HepG2 (cell line): ENCODE results near the gene ZMYND8. TPM values are rescaled to one million over a fixed set of nuclear protein-coding genes. Genes with fewer than 3 reads are reported as not detected.

Experiments used
- ARHGAP35 ChIP-seq: sonication (generic); formaldehyde crosslinking; IDR thresholded peaks from 2 replicates; pipeline ENCODE4 v1.9.0; 2022; ENCODE audit warnings: mild to moderate bottlenecking, inconsistent platforms, moderate library complexity, missing genetic modification reagents, borderline replicate concordance
- ETS1 ChIP-seq: sonication (generic); formaldehyde crosslinking; IDR thresholded peaks from 2 replicates; pipeline ENCODE4 v1.4.0; 2020; ENCODE audit warnings: missing genetic modification reagents
- KLF6 ChIP-seq: IDR thresholded peaks from 2 replicates; pipeline ENCODE4 v1.8.0; 2016; ENCODE audit warnings: missing biosample characterization, missing genetic modification reagents
- MIER3 ChIP-seq: IDR thresholded peaks from 2 replicates; pipeline ENCODE4 v1.6.1; 2016; ENCODE audit warnings: missing compliant biosample characterization, borderline replicate concordance
- MTERF4 ChIP-seq: sonication (generic); formaldehyde crosslinking; IDR thresholded peaks from 2 replicates; pipeline ENCODE4 v1.8.0; 2023; ENCODE audit warnings: mild to moderate bottlenecking, missing genetic modification reagents
- NR2F1 ChIP-seq, 2 experiments: fragments of 450-650 bp in 1 of 2; formaldehyde crosslinking in 1 of 2; IDR thresholded peaks; 2 replicates each; pipeline versions ENCODE4 v1.5.0 to v1.6.1; 2016 to 2020; ENCODE audit warnings: mild to moderate bottlenecking in 1 of 2, missing compliant biosample characterization in 1 of 2, missing genetic modification reagents in 1 of 2, moderate library complexity in 1 of 2
- PAWR ChIP-seq: sonication (generic); formaldehyde crosslinking; IDR thresholded peaks from 2 replicates; pipeline ENCODE4 v1.4.0; 2020; ENCODE audit warnings: missing genetic modification reagents, mild to moderate bottlenecking, borderline replicate concordance
- PRDM4 ChIP-seq: sonication (generic); formaldehyde crosslinking; IDR thresholded peaks from 2 replicates; pipeline ENCODE4 v1.9.0; 2021; ENCODE audit warnings: missing genetic modification reagents, borderline replicate concordance
- RBFOX2 ChIP-seq: fragments of 200-400 bp; formaldehyde crosslinking; IDR thresholded peaks from 2 replicates; pipeline ENCODE4 v1.6.1; 2017; ENCODE audit warnings: low read depth, mild to moderate bottlenecking, low read length
- SOX6 ChIP-seq, 2 experiments: fragments of 450-650 bp in 1 of 2; sonication (generic) in 1 of 2; formaldehyde crosslinking in 1 of 2; IDR thresholded peaks; 2 replicates each; pipeline versions ENCODE4 v1.4.0 to v1.6.1; 2017 to 2020; ENCODE audit warnings: antibody characterized with exemption in 1 of 2, mild to moderate bottlenecking in 1 of 2, missing genetic modification reagents in 1 of 2
- SUZ12 ChIP-seq: fragments of 150-350 bp; IDR thresholded peaks from 2 replicates; pipeline ENCODE4 v1.6.1; 2014; ENCODE audit warnings: low read depth, low read length
- ZBTB1 ChIP-seq: sonication (generic); formaldehyde crosslinking; IDR thresholded peaks from 2 replicates; pipeline ENCODE4 v1.4.0; 2020; ENCODE audit warnings: missing genetic modification reagents, borderline replicate concordance
- ZBTB7B ChIP-seq: sonication (generic); formaldehyde crosslinking; IDR thresholded peaks from 2 replicates; pipeline ENCODE4 v1.4.0; 2020; ENCODE audit warnings: missing genetic modification reagents
- ZFP36 ChIP-seq: fragments of 150-350 bp; IDR thresholded peaks from 2 replicates; pipeline ENCODE4 v1.6.1; 2018; ENCODE audit warnings: borderline replicate concordance, low read length, low read depth; ENCODE audit not compliant: partially characterized antibody
- ZNF260 ChIP-seq: sonication (generic); formaldehyde crosslinking; IDR thresholded peaks from 2 replicates; pipeline ENCODE4 v1.4.0; 2020; ENCODE audit warnings: missing genetic modification reagents, low read depth, mild to moderate bottlenecking, borderline replicate concordance
- ZNF343 ChIP-seq: sonication (generic); formaldehyde crosslinking; IDR thresholded peaks from 2 replicates; pipeline ENCODE4 v1.4.0; 2020; ENCODE audit warnings: mild to moderate bottlenecking, missing genetic modification reagents
- ZNF414 ChIP-seq: sonication (generic); formaldehyde crosslinking; IDR thresholded peaks from 2 replicates; pipeline ENCODE4 v1.5.0; 2020; ENCODE audit warnings: missing genetic modification reagents
- ZNF569 ChIP-seq: sonication (generic); formaldehyde crosslinking; IDR thresholded peaks from 2 replicates; pipeline ENCODE4 v1.5.0; 2020; ENCODE audit warnings: mild to moderate bottlenecking, missing genetic modification reagents, moderate library complexity, borderline replicate concordance
- ZNF597 ChIP-seq: sonication (generic); formaldehyde crosslinking; IDR thresholded peaks from 2 replicates; pipeline ENCODE4 v1.5.0; 2020; ENCODE audit warnings: missing genetic modification reagents
- ZNF607 ChIP-seq: sonication (generic); formaldehyde crosslinking; IDR thresholded peaks from 2 replicates; pipeline ENCODE4 v1.5.1; 2020; ENCODE audit warnings: missing genetic modification reagents, mild to moderate bottlenecking, borderline replicate concordance
- ZNF720 ChIP-seq: sonication (generic); formaldehyde crosslinking; IDR thresholded peaks from 2 replicates; pipeline ENCODE4 v1.4.0; 2020; ENCODE audit warnings: missing genetic modification reagents
- ZNF891 ChIP-seq: sonication (generic); formaldehyde crosslinking; IDR thresholded peaks from 2 replicates; pipeline ENCODE4 v1.5.0; 2020; ENCODE audit warnings: mild to moderate bottlenecking, missing genetic modification reagents
- polyA plus RNA-seq, 8 experiments: library from polyadenylated mRNA; depleted of rRNA in 3 of 8; stranded (reverse) in 7 of 8; unstranded in 1 of 8; fragments of >200 nt; fragmentation: Illumina TruSeq in 4 of 8; extraction: Trizol in 4 of 8; gene quantifications; 2 replicates each; pipeline versions ENCODE4 v1.2.1 to v1.2.3, GENCODE V29; 2011 to 2016; ENCODE audit warnings: low read depth in 4 of 8, missing spikeins in 1 of 8, mixed read lengths in 1 of 8; ENCODE audit not compliant: insufficient read depth in 1 of 8
- total RNA-seq, 5 experiments: library from RNA; depleted of rRNA; stranded (reverse); fragments of >200 nt; fragmentation: Illumina TruSeq; extraction: Trizol; gene quantifications; 2 replicates each; pipeline ENCODE4 v1.2.3, GENCODE V29; 2016; ENCODE audit warnings: low read depth in 1 of 5

ZMYND8 gene
- total and polyA plus RNA-seq, 2 of the 13 experiments (the other 11 are each of a cell fraction or from before 2014, with no cell fraction given), result 53.9 to 84.7 TPM

- TF ChIP-seq ZNF260 (CRISPR knock-in tag) (no peak), ETS1 (no peak), SOX6 (IDR thresholded peaks at IDR 0.05) (no peak), SOX6 (CRISPR knock-in tag; IDR thresholded peaks at IDR 0.05) (peak; percentile 43; the same call in 1 of the 2 replicates), ZNF607 (CRISPR knock-in tag) (no peak), PRDM4 (CRISPR knock-in tag) (no peak), ZBTB1 (no peak), ZNF891 (CRISPR knock-in tag) (0 out of 2 replicates have a peak, but pooled peaks have one; percentile 73), PAWR (CRISPR knock-in tag) (no peak), ZNF720 (CRISPR knock-in tag) (no peak), ZFP36 (no peak), ZBTB7B (no peak), MIER3 (CRISPR knock-in tag) (no peak), NR2F1 (CRISPR knock-in tag; IDR thresholded peaks at IDR 0.05) (no peak), MTERF4 (CRISPR knock-in tag) (peak; percentile 67), RBFOX2 (no peak), SUZ12 (no peak), ZNF343 (no peak), ZNF414 (CRISPR knock-in tag) (no peak), KLF6 (peak; percentile 28; the same call in 1 of the 2 replicates), ARHGAP35 (CRISPR knock-in tag) (no peak), ZNF569 (CRISPR knock-in tag) (no peak), ZNF597 (CRISPR knock-in tag) (no peak)
Measured at GRCh38 chr20:47352332-47353238, 3.9 kb downstream of the ZMYND8 start (continued).
